ENCODE results near the gene NCS1.

DNA sequence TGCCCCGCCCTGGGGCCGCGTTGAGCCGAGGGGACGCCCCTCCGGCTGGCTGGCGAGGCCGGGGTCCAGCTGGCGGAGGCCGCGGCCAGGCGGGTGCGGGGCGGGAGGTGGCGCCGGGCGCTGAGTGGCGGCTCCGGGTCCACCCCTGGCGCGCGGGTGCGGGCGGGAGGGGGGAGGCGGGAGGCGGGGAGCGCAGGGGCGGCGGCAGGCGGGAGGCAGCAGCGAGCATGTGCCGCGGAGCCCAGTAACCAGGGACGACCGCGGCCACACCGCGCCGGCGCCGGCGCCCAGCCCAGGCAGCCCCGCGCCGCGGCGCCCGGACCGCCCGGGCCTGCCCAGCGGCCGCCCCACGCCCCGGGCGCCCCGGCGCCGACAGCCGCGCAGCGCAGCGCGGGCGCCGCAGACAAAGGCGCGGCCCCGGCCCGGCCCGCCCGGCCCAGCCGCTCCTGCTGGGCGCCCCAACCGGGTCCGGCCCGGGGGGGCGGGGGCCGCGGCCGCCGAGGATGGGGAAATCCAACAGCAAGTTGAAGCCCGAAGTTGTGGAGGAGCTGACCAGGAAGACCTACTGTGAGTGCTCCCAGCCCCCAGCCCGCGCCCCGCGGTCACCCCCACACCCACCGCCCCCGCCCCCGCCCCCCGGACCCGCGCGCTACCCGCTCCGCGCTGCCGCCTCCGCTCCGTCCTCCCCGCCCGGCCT is at the start of gene NCS1:
- no peak for TF ChIP-seq EZH2 (IDR thresholded peaks at IDR 0.05)
- no peak for TF ChIP-seq POLR2A (IDR thresholded peaks at IDR 0.05; ENCODE audit: borderline replicate concordance, extremely low read depth, insufficient read depth, insufficient read length)
- TF ChIP-seq ZFX (IDR thresholded peaks at IDR 0.05) = no peak
- TF ChIP-seq CTCF (IDR thresholded peaks at IDR 0.05 in 2 of 3, conservative IDR thresholded peaks at IDR 0.05 in 1 of 3; ENCODE audit: borderline replicate concordance in 1 of 3, insufficient read depth in 1 of 3, low read depth in 2 of 3, low read length in 2 of 3) = no peak
- TF ChIP-seq POLR2AphosphoS5 (IDR thresholded peaks at IDR 0.05; ENCODE audit: low read depth, low read length) = peak; percentile 27; the same call in 1 of the 2 replicates
- TF ChIP-seq CEBPB (IDR thresholded peaks at IDR 0.05; ENCODE audit: low read depth) = no peak
- TF ChIP-seq YY1 (IDR thresholded peaks at IDR 0.05; ENCODE audit: extremely low read depth, insufficient replicate concordance, low read depth, low read length) = no peak
- no peak for TF ChIP-seq SRF (IDR thresholded peaks at IDR 0.05; ENCODE audit: low read depth)
- TF ChIP-seq, protein P1, sequence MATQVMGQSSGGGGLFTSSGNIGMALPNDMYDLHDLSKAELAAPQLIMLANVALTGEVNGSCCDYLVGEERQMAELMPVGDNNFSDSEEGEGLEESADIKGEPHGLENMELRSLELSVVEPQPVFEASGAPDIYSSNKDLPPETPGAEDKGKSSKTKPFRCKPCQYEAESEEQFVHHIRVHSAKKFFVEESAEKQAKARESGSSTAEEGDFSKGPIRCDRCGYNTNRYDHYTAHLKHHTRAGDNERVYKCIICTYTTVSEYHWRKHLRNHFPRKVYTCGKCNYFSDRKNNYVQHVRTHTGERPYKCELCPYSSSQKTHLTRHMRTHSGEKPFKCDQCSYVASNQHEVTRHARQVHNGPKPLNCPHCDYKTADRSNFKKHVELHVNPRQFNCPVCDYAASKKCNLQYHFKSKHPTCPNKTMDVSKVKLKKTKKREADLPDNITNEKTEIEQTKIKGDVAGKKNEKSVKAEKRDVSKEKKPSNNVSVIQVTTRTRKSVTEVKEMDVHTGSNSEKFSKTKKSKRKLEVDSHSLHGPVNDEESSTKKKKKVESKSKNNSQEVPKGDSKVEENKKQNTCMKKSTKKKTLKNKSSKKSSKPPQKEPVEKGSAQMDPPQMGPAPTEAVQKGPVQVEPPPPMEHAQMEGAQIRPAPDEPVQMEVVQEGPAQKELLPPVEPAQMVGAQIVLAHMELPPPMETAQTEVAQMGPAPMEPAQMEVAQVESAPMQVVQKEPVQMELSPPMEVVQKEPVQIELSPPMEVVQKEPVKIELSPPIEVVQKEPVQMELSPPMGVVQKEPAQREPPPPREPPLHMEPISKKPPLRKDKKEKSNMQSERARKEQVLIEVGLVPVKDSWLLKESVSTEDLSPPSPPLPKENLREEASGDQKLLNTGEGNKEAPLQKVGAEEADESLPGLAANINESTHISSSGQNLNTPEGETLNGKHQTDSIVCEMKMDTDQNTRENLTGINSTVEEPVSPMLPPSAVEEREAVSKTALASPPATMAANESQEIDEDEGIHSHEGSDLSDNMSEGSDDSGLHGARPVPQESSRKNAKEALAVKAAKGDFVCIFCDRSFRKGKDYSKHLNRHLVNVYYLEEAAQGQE (IDR thresholded peaks at IDR 0.05; ENCODE audit: low read depth) = no peak
- TF ChIP-seq SP1 (IDR thresholded peaks at IDR 0.05; ENCODE audit: low read depth) = no peak
- TF ChIP-seq JUND (IDR thresholded peaks at IDR 0.05) = no peak
- TF ChIP-seq, protein P2, sequence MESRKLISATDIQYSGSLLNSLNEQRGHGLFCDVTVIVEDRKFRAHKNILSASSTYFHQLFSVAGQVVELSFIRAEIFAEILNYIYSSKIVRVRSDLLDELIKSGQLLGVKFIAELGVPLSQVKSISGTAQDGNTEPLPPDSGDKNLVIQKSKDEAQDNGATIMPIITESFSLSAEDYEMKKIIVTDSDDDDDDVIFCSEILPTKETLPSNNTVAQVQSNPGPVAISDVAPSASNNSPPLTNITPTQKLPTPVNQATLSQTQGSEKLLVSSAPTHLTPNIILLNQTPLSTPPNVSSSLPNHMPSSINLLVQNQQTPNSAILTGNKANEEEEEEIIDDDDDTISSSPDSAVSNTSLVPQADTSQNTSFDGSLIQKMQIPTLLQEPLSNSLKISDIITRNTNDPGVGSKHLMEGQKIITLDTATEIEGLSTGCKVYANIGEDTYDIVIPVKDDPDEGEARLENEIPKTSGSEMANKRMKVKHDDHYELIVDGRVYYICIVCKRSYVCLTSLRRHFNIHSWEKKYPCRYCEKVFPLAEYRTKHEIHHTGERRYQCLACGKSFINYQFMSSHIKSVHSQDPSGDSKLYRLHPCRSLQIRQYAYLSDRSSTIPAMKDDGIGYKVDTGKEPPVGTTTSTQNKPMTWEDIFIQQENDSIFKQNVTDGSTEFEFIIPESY (IDR thresholded peaks at IDR 0.05; ENCODE audit: extremely low read depth, insufficient replicate concordance, low read length) = no peak
